ENCODE measurements around the gene NKD1.

Gene NKD1

GRCh38 chr16:50616386-50616785 is 68.2 kb downstream of the NKD1 start:
- FAIRE-seq, result no peak

GRCh38 chr16:50616883-50617645 is 68.9 kb downstream of the NKD1 start:
- FAIRE-seq, result peak; percentile 33

- FAIRE-seq, result no peak
Observed at GRCh38 chr16:50617646-50618184, 69.5 kb downstream of the NKD1 start.

GRCh38 chr16:50618238-50618918 is 70.2 kb downstream of the NKD1 start:
- no peak for FAIRE-seq

- FAIRE-seq, result no peak
Observed at GRCh38 chr16:50619702-50620491, 71.7 kb downstream of the NKD1 start.

- no peak for FAIRE-seq
Observed at GRCh38 chr16:50620646-50621451, 72.7 kb downstream of the NKD1 start.

- no peak for FAIRE-seq
Observed at GRCh38 chr16:50621452-50621792, 73.2 kb downstream of the NKD1 start.

- no peak for FAIRE-seq
Observed at GRCh38 chr16:50622029-50622428, 73.8 kb downstream of the NKD1 start.

GRCh38 chr16:50622643-50623369 is 74.6 kb downstream of the NKD1 start:
- FAIRE-seq, result no peak

- FAIRE-seq, result no peak
Observed at GRCh38 chr16:50624449-50624970, 76.3 kb downstream of the NKD1 start.

- no peak for FAIRE-seq
Observed at GRCh38 chr16:50625374-50625773, 77.2 kb downstream of the NKD1 start.

GRCh38 chr16:50626868-50627267 is 78.7 kb downstream of the NKD1 start:
- FAIRE-seq, result no peak

GRCh38 chr16:50627419-50627818 is 79.2 kb downstream of the NKD1 start:
- no peak for FAIRE-seq

GRCh38 chr16:50628156-50628802 is 80.1 kb downstream of the NKD1 start:
- no peak for FAIRE-seq

- FAIRE-seq, result no peak
Observed at GRCh38 chr16:50629334-50629733, 81.1 kb downstream of the NKD1 start.

GRCh38 chr16:50630394-50631020 is 82.3 kb downstream of the NKD1 start:
- no peak for FAIRE-seq

GRCh38 chr16:50631249-50631984 is 83.2 kb downstream of the NKD1 start:
- FAIRE-seq, result no peak

GRCh38 chr16:50631985-50632576 is 83.9 kb downstream of the NKD1 start:
- no peak for FAIRE-seq
